Type B pancreatic cell (in vitro differentiated cells): ENCODE results near the gene SYT7. TPM values are rescaled to one million over a fixed set of nuclear protein-coding genes. Genes with fewer than 3 reads are reported as not detected.

Source experiments
- DNase-seq: peaks from one replicate; pipeline ENCODE4 v3.0.0; 2021; ENCODE audit warnings: mixed read lengths; ENCODE audit not compliant: unreplicated experiment; ENCODE audit errors: extremely low spot score
- H3K27ac Mint-ChIP-seq: 2 replicates; pipeline ENCODE4 v1.8.0; 2021; ENCODE audit warnings: mild to moderate bottlenecking, mixed read lengths
- H3K27me3 Mint-ChIP-seq: 2 replicates; pipeline ENCODE4 v1.8.0; 2021; ENCODE audit warnings: mixed read lengths
- H3K36me3 Mint-ChIP-seq: 2 replicates; pipeline ENCODE4 v1.8.0; 2021; ENCODE audit warnings: mixed read lengths
- H3K4me1 Mint-ChIP-seq: one replicate; pipeline ENCODE4 v1.8.0; 2021; ENCODE audit warnings: mixed read lengths; ENCODE audit not compliant: unreplicated experiment
- H3K4me3 Mint-ChIP-seq: 2 replicates; pipeline ENCODE4 v1.8.0; 2021; ENCODE audit warnings: mild to moderate bottlenecking, mixed read lengths
- H3K9me3 Mint-ChIP-seq: 2 replicates; pipeline ENCODE4 v1.8.0; 2021; ENCODE audit warnings: mixed read lengths
- total RNA-seq: library from RNA; stranded (reverse); gene quantifications from 2 replicates; pipeline ENCODE4 v1.2.1, GENCODE V29; 2021; ENCODE audit warnings: low replicate concordance
- TF ChIP-seq, protein P1 (sequence below): fragments of 200-600 bp; sonication (generic); conservative IDR thresholded peaks from 2 replicates; pipeline ENCODE4 v1.5.0; 2021; ENCODE audit warnings: antibody characterized with exemption, mild to moderate bottlenecking

SYT7 gene
- total RNA-seq, 1 donor from 2014 or later = 26.5 TPM

DNA sequence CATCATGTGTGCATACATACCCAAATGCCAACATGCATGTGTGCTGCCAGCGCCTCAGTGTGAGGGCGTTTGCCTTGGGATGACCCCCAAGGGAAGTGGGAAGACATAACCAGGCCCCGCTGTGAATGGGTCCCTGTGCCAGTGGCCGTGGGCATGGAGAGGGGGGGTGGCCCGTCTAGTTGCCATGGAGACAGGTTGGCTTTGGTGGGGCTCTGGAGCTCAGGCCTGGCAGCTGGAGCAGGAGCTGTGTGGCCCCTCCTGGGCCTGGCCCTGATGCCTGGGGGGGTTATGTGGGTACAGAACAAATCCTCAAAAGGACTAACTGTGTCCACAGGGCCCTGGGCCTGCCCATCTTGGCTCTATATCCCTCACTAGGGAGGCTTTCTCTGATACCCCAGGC is 8.0 kb downstream of the SYT7 start:
- DNase-seq = no peak
- H3K4me3 Mint-ChIP-seq = no peak overlapping the region
- TF ChIP-seq, protein P1, sequence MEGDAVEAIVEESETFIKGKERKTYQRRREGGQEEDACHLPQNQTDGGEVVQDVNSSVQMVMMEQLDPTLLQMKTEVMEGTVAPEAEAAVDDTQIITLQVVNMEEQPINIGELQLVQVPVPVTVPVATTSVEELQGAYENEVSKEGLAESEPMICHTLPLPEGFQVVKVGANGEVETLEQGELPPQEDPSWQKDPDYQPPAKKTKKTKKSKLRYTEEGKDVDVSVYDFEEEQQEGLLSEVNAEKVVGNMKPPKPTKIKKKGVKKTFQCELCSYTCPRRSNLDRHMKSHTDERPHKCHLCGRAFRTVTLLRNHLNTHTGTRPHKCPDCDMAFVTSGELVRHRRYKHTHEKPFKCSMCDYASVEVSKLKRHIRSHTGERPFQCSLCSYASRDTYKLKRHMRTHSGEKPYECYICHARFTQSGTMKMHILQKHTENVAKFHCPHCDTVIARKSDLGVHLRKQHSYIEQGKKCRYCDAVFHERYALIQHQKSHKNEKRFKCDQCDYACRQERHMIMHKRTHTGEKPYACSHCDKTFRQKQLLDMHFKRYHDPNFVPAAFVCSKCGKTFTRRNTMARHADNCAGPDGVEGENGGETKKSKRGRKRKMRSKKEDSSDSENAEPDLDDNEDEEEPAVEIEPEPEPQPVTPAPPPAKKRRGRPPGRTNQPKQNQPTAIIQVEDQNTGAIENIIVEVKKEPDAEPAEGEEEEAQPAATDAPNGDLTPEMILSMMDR = no peak
- H3K4me1 Mint-ChIP-seq = peaks cover 11% of the 10 kb centered on the region
- no peak overlapping the region for H3K27ac Mint-ChIP-seq
- peaks cover 46% of the 10 kb centered on the region for H3K27me3 Mint-ChIP-seq
- no peaks in the 10 kb centered on the region for H3K36me3 Mint-ChIP-seq
- no peaks in the 10 kb centered on the region for H3K9me3 Mint-ChIP-seq

GRCh38 chr11:61571869-61572268 is 9.0 kb downstream of the SYT7 start:
- Mint-ChIP-seq H3K4me1 (peaks cover 5% of the 10 kb centered on the region), H3K4me3 (no peak overlapping the region), H3K9me3 (no peaks in the 10 kb centered on the region), H3K27me3 (peaks cover 49% of the 10 kb centered on the region), H3K27ac (no peak overlapping the region), H3K36me3 (no peaks in the 10 kb centered on the region)
- TF ChIP-seq, protein P1 = no peak
- no peak for DNase-seq

DNA sequence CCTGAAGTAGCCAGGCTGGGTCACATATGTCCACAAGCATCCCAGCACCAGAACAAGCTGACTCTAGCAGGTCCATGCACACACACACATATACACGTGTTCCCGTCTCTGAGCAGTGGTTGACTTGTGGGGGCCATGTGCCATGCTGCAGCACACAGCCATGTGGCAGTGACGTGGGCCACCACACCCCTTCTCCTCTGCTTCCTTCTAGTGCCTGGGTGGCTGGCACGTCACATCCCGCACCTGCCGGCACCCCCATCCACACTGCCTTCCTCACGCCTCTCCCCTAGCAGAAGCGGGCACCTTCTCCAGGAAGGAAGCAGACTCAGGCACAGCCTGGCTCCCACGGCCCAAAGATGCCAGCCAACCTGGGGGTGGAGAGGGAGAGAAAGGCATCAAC is 9.5 kb downstream of the SYT7 start:
- Mint-ChIP-seq H3K4me3 (no peak overlapping the region), H3K9me3 (no peaks in the 10 kb centered on the region), H3K36me3 (no peaks in the 10 kb centered on the region), H3K27ac (no peak overlapping the region), H3K27me3 (peaks cover 50% of the 10 kb centered on the region), H3K4me1 (peaks cover 5% of the 10 kb centered on the region)
- DNase-seq = no peak
- TF ChIP-seq, protein P1 = no peak

- Mint-ChIP-seq H3K4me1 (peaks cover 5% of the 10 kb centered on the region), H3K4me3 (no peak overlapping the region), H3K27me3 (peaks cover 53% of the 10 kb centered on the region), H3K27ac (no peak overlapping the region), H3K9me3 (no peaks in the 10 kb centered on the region), H3K36me3 (no peaks in the 10 kb centered on the region)
- DNase-seq = no peak
- TF ChIP-seq, protein P1 = no peak
Measured at GRCh38 chr11:61569701-61570100, 11.2 kb downstream of the SYT7 start.

GRCh38 chr11:61569018-61569417 is 11.9 kb downstream of the SYT7 start:
- DNase-seq = no peak
- H3K27ac Mint-ChIP-seq = no peak overlapping the region
- H3K36me3 Mint-ChIP-seq = no peaks in the 10 kb centered on the region
- TF ChIP-seq, protein P1 = no peak
- peaks cover 5% of the 10 kb centered on the region for H3K4me1 Mint-ChIP-seq
- no peak overlapping the region for H3K4me3 Mint-ChIP-seq
- peaks cover 60% of the 10 kb centered on the region for H3K27me3 Mint-ChIP-seq
- H3K9me3 Mint-ChIP-seq = no peaks in the 10 kb centered on the region
